NCI-H2227 (cell line): ENCODE measurements around the gene RAB18.
"Not testable (repeated sequence)": the region's sequence is repeated elsewhere in the genome, so short reads cannot be mapped to it uniquely, and the experiment has no call there.

Experiments
- DNase-seq: peaks from one replicate; lab custom pipeline; 2025; ENCODE audit not compliant: unreplicated experiment; lab: John Stamatoyannopoulos, UW

The RAB18 gene

DNA sequence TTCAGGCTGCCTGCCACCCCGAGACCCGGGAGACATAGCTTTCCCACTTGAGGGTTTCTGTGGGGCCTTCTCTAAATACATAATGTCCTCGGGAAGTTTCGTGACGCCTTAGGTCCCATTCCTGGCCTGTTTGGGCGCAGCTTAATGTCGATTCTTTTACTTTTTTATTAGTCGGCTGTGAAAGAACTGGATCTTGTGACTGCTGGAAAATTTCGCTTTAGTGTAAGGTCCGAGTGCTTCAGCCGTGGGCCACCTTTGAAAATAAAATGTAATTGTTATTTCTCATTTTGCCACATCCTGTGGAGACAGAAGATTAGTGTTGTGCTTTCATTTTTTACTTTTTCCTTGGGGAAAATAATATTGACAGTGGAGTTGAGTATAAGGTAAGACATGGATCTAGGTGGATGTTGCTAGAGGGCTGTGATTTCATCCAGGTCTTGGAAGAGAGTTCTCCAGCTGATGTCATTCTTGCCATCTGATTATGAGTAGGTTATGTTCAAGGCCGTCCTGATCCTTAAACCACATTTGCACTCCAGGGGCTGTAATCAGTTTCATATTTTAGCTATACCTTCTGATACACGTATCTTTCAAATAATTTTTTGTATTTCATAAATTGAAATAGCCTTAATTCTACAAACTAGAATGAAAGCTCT is 830 bp downstream of the RAB18 start:
- no peak for DNase-seq

DNA sequence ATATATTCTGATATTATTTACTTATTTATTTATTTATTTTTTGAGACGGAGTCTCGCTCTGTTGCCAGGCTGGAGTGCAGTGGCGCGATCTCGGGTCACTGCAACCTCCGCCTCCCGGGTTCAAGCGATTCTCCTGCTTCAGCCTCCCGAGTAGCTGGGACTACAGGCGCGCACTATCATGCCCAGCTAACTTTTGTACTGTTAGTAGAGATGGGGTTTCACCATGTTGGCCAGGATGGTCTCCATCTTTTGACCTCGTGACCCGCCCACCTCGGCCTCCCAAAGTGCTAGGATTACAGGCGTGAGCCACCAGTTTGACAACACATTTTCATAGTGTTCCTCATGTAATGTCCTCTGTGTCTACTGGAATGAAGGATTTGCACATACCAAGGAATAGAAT is 1.4 kb downstream of the RAB18 start:
- DNase-seq = not testable (repeated sequence)

DNA sequence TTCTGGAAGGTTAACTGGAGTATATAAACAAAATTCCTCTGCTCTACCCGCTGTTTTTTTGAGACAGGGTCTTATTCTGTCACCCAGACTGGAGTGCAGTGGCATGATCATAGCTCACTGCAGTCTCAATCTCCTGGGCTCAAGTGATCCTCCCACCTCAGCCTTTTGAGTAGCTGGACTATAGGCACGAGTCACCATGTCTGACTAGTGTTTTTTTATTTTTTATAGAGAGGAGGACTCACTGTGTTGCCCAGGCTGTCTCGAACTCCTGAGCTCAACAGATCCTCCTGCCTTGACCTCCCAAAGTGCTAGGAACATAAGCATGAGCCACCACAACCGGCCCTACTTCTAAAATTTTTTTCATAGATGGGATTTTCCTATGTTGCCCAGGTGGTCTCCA is 2.2 kb downstream of the RAB18 start:
- no peak for DNase-seq

DNA sequence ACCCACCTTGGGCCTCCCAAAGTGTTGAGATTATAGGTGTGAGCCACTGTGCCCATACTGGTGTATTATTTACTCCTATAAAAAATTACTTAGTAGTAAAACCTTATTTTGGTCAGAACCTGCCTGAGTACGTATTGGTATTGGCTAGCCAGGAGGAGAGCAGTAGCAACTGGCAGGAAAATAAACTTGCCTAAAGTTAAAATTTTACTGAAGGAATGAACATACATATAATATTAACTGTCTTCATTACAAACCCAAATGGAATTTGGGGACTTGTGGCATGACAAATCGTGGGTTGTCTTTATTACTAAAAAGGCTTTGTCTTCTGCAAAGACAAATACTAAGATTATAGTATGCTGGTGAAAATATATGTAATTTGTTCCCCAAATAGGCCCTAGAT is 8.4 kb downstream of the RAB18 start:
- no peak for DNase-seq

DNA sequence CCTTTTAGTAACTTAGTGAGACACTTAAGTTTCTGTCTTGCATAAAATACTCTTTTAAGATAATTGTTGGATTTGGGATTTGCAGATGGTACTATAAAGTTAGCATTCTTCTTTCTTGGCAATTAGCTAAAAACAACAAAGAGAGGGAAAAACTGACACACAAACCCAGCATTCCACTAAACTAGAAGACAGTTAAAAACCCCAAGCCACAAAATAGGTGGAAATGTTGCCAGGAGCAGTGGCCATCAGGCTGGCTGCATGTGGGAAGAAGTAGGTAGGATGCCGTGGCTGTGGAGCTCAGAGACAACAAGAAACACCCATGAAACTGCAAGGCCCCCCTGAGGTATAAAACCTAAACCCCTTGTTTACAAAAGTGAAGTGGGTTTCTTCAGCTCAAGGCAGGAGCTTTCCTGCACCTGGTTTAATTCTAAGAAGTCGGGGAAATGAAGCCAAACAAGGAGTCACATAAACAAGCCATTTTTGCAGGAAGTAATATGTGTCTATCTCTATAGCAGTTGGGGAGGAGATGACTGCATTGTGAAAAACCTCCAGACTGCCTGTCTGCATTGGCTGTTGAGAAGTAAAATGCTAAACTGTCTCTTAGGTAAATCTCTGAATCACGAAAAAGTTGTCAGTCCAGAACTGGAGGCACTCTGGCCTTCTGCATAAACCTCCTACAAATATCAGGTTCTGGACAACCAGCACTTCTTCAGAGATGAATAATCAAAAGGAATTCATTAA is 9.5 kb downstream of the RAB18 start:
- no peak for DNase-seq

DNA sequence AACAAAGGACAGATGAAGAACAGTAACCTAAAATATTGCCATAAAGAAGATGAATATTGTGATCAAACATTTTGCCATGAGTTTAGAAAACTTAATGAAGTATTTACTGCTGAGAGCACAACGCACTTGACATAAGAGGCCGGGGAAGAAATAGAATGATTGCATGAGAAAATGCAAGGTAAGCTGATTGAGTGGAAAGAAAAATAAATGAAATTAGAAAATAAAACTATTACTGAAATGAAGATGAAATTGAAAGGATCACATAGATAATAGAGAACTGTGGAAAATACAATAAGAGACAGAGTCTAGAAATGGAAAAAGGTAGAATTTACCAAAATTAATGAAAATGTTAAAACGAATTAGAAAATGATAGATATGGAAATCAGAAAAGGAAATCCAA is 10.1 kb downstream of the RAB18 start:
- no peak for DNase-seq

DNA sequence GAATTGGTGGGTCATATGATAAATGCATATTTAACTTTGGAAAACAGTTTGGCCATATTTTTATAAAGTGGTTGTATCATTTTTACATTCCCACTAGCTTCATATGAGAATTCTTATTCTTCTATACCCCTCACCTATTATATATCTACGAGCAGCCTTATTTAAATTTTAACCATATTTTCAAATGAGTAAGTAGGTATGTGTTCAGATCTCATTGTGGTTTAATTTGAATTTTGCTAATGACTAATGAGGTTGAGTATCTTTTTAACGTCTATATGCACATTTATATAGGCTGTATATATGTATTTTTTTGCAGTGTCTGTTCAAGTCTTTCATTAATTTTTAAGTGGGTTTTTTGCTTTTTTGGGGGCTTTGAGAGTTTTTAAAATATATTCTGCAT is 14.2 kb downstream of the RAB18 start:
- no peak for DNase-seq

DNA sequence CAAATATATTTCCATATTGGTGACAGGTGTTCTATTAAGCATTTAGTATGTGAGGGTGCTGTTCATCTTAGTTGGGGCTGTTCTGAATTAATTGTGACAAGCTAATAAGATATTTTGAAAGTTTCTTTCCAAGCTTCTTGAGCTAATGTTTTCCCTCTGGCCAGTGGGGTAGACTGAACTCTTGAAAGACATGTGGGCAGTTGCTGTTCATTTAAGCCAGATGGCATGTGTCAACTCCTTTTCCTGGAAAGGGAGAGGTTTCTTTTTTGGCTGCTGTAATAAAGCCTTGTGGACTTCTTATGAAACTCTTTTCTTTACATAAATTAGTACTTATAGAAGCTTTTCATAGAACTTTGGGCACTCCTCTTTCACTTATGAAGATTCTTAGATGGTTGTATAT is 21.7 kb downstream of the RAB18 start:
- no peak for DNase-seq

DNA sequence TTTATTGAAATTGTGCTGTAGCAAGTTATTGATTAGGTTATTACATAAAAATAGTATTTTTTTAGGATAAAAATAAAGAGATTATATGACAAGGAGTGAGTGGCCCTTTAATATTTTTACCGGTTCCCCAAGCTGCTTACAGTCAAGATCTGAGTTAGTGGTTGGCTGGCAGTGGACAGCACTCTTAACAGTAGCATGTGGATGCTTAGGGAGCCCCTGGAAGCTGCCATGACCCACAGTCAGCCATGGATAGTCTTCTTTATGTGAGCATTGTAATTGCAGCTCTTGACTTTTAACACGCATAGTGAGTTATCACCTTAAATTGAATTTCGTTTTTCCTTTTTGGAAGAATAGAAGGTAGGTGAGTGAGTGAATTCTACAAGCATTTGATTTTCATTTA is 22.1 kb downstream of the RAB18 start:
- DNase-seq = no peak

DNA sequence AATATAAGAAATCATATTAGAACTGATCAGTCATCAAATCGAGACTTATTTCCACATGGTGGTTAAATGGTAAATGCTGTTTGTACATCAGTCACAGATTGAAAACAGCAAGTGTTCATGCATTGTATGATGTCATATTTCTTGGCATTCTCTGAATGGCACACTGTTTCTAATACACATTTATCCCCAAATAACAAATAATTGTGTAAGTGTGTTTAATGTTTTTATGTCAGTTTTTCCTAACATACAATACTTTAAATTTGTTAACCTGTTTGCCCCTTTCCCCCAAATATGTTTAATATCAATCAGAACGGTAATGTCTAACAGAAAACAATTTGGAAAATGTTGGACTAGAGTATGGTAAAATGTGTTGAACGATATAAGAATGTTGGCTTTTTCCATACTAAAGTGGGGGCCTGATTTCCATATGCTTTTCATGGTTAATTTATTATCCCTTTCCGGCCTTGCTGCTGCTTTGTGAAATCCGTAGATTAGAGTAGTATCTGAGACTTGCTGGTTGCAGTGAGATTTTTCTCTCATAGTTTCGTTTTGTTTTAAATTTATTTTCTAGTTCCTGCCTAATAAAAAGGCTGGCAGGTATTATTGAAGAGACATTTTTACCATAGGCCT is 23.7 kb downstream of the RAB18 start:
- DNase-seq = no peak

DNA sequence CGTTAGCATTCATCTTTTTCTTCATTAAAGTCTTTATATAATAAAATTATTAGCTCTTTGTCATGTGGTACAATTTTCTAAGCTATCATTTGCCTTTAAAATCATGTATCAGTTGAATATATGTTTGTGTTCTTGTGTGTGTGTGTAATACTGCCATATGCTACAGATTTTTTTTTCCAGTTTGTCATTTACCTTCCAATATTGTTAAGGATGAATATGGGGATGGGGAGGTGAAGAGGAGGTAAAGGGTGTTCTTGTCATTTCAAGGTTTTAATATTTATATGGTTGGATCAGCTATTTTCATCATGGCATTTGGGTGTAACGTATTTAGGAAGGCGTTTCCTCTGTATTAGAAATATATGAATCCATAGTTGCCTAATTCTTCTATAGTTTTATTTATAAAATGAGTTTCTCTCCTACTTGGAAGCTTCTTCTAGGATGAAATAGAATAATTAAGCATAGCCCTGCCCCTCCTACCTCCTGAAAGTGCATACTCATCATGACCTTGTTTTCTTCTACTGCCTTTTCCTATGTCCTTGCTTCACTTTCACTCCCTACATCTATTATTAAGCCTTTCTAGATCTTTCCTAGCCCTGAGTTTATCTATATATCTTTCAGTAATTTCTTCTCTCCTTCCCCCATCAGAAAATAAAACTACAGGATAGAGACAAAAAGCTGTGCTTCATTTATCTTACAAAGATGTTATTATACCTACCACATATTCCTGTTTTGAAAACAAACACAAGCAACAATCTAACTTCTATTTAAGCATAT is 25.1 kb downstream of the RAB18 start:
- DNase-seq = no peak

DNA sequence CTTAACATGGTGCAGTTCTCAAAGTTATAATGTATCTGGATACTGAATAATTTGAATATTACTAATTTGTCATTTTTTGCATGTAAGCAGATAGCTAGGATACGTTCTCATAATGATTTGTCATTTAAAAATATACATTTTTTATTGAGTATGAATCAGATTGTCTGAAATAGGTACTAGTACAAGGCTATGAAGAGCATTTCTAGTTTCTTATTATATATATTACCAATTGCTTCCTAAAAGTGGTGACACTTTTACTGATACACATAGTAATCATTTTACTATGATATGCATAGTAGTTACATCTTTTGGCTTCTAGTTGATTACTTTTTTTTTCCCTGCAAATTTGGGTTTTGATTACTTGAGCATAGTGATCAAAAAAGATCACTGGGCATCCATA is 26.4 kb downstream of the RAB18 start:
- no peak for DNase-seq

DNA sequence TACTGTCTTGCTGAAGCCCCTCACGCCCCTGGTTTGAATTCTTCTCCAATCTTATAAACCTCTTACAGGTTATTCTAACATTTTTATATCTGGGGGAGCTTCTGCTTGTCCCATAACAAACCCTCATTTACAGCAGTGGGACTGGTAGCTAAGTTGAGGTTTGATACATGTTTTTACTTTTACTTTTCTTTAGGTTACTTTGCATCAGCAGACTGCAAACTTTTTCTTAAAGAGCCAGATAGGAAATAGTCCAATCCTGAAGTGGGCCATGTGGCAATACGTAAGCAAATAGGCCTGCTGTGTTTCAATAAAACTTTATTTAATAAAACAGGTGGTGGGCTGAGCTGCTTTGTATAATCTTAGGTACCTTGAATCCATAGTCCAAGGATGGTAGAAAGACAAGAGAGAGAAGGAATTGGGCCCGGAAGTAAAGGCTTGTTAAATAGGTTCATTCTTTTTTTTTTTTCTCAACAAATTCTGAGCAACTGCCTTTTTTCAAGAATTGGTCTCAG is 27.3 kb downstream of the RAB18 start:
- no peak for DNase-seq

DNA sequence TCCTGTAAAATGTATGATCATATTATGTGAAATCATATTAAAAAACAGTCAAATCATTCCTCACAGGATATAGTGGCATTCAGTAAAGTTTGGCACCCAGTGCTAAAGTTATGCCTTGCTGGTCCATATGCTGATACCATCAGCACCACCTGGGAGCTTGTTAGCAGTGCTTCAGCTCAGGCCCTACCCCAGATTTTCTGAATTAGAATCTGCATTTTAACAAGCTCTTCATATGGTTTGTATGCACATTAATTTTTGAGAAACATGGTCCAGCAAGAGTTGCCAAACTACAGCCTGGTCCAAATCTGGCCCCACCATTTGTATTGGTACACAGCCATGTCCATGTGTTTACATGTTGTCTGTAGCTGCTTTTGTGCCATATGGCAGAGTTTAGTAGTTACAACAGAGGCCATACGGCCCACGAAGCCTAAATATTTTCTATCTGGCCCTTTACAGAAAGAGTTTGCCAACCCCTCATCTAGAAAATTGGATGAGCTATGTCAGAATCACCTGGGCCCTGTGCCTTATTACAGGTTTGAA is 30.1 kb downstream of the RAB18 start:
- no peak for DNase-seq

DNA sequence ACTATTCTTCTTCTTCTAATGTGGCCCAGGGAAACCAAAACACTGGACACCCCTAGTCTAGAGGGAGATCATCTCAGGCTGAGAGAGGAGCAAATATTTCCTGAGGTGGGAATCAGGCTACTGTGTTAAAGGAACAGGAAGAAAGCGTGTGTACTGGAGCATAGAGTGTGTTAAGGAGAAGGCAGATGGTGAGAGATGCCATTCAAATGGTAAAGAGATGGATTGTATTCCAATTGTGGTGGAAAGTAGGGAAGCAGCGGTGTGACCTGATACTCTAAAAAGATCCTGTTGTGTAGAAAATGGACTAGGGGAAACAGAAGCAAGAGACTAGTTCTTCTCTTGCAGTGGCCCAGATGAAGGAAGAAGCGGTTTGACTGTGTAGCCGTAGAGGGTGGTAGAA is 31.2 kb downstream of the RAB18 start:
- DNase-seq = no peak

DNA sequence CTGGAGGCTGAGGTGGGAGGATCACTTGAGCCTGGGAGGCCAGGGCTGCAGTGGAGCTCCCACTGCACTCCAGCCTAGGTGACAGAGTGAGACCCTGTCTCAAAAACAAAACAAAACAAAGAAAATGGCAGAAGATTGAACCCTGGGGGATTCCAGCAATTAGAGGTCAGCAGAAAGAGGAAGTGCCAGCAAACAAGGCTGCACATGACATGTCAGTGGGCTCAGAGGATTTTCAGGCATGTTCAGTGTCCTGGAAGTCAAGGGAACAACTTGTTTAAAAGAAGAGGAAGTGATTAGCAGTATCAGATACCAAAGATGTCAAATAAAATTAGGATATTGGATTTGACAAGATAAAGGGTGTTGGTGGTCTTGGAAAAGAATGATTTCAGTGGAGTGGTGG is 32.3 kb downstream of the RAB18 start:
- no peak for DNase-seq

DNA sequence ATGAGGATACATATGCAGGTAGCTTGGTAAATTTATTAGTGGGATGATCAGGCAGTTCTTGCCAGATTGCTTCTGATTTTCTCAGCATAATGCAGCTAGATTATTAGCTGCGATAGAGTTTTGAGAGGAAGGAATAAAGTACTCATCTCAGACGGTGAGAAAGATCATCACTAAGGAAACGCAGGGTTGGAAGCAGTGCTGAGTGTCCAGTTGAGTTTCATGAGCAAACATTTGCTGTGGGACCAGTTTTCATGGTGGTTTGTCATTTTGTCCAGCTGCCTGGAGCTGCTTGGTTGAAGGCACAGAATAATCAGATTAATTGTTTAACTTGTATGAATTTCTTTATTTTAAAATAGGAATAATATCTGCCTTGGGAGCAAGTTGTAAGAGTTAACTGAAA is 33.1 kb downstream of the RAB18 start:
- no peak for DNase-seq

DNA sequence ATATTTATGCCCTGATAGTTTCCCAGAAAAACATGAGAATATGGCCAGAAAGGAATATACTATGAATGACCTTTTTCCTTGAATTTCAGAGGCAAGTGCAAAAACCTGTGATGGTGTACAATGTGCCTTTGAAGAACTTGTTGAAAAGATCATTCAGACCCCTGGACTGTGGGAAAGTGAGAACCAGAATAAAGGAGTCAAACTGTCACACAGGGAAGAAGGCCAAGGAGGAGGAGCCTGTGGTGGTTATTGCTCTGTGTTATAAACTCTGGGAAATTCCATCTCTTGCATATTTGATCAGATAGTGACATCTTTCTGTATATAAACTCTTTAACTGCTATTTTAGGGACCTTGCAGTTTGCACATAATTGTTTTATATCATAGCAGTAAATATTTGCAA is 33.7 kb downstream of the RAB18 start:
- DNase-seq = no peak

DNA sequence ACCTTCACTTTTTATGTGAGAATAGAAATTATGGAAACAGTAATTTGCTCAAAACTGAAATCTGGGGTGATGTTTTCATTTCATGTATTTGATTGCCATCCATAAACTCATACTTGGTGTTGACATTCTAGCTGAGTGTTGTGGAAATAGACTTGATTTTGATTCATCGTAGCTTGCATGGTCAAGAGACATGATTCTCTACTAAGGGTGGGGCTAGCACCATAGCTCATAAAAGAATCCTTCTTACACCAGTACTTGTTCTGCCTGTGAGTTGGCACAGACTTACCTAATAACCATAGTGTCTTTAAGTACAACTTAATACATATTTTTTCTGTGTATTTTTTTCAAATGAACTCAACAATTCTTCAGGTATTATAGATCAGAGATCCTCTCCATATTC is 36.6 kb downstream of the RAB18 start:
- no peak for DNase-seq

DNA sequence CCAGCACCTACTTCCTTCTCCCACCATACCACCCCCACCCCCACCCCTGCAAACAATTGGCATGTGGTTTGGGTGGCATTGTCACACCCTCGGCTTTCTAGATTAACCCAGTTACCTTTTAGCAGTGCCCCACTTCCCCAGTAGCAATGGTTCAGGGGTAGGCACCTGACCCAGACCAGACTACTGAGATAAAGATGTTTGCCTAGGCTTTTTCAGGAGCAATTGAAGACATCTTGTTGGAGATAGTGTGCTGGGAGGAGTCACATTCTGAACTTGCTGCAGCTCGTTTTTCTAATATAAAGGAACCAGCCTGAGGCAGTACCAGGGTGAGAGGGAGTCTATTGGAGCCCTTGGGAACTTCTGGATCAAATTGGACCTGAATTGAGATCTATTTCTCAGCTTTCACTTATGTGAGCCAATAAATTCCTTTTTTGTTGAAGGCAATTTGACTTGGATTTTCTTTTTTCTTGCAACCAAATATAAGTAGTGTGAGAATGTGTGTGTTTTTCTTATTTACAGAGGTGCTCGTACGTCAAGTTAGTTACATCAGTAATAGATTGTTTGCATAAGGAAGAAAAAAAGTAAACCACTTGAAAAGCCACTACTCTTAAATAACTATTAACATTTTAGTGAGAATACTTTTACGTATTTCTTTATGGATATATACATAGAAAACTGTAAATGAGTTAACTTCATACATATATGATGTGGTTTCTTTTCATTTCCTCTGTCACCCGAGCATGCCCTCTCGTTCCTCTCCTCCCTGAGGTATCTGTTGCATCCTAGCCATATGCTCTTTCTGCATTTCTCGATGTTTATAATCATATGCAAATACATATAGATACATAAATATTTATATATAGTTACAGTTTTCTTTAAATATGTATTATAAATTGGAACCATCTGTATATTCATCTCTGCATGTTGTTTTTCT is 38.0 kb downstream of the RAB18 start:
- DNase-seq = no peak
